GM19043 (cell line): ENCODE measurements around the gene TMEM209.

Source experiments
- ATAC-seq: cut with Tn5 transposase; IDR thresholded peaks from one replicate; pipeline ENCODE4 v1.9.1; 2021; ENCODE audit warnings: low read depth; ENCODE audit not compliant: unreplicated experiment

The TMEM209 gene

DNA sequence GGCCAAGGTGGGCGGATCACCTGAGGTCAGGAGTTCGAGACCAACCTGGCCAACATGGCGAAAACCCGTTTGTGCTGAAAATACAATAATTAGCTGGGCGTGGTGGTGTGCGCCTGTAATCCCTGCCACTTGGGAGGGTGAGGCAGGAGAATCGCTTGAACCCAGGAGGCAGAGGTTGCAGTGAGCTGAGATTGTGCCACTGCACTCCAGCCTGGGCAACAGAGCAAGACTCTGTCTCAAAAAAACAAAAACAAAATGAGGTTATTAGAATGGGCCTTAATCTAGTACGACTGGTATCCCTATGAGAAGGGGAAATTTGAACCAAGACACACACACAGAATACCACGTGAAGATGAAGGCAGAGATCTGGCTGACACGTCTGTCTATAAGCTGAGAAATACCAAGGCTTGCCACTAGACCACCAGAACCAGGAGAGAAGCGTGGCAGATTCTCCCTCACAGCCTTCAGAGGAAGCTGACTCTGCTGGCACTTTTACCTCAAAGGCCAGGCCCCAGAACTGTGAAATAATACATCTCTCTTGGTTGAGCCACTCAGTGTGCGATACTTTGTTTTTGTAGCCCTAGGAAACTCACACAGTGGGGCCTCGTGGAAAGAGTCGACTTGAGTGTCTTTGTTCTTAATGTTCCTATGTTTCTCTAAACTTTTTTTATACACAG, 59.6 kb downstream of the TMEM209 start:
- ATAC-seq = no peak

DNA sequence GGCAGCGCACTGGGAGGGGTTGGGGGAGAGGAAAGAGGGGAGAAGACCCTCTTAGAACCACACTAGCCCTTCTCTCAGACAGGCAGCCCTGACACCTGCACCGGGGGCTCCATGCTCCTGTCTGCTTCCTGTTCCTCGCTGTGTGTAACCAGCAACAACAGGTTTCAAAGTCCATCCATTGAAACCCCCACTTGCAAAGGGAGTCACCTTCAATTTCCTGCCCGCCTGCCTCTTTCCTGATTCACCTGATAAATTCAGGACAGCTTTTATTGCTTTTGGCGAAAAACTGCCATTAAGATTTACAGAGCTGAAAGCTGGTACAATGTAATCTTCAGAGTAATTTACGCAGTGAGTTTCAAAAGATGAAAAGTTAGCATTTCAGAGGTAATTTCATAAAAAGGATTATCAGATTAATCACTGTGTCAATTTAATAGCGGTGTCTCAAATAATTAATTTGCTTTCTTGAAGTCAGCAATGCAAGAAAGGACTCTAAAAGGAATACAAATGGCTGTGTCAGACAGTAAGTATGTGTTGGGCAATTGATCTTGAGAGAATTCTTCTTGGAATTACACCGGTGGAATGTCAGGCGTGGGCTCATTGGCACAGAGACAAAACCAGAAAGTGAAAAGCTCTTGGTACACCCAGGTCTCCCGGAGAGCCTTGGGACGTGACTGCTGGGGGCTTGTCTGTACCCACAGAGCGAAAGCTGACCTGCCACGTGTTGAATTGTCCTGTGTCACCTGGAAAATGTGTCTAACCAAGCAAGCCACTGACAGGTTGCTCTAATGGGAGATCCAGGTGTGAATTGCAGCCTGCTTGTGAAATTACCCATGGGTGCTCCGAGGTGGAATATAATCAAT, 60.7 kb downstream of the TMEM209 start:
- no peak for ATAC-seq

DNA sequence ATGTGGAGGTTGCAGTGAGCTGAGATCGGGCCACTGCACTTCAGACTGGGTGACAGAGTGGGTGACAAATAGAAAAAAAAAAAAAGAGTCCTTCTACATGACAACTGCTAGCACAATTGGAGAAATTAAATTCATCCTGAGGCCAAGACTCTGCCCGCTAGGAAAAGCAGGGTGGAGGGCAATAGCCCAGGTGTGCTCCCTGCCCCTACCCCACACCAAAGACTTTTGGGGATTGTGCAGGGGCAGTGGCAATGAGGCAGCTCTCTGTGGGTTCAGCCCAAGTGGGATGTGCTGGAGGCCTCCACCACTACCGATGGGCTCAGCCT, 61.3 kb downstream of the TMEM209 start:
- no peak for ATAC-seq

GRCh38 chr7:130143334-130143732, 61.9 kb downstream of the TMEM209 start:
- no peak for ATAC-seq

- no peak for ATAC-seq
These were observed 62.4 kb downstream of the TMEM209 start for GRCh38 chr7:130142654-130143333.

- ATAC-seq = no peak
These were observed 63.1 kb downstream of the TMEM209 start for GRCh38 chr7:130141884-130142653.

- ATAC-seq = peak; percentile 64
These were observed 63.9 kb downstream of the TMEM209 start for GRCh38 chr7:130141161-130141883.

DNA sequence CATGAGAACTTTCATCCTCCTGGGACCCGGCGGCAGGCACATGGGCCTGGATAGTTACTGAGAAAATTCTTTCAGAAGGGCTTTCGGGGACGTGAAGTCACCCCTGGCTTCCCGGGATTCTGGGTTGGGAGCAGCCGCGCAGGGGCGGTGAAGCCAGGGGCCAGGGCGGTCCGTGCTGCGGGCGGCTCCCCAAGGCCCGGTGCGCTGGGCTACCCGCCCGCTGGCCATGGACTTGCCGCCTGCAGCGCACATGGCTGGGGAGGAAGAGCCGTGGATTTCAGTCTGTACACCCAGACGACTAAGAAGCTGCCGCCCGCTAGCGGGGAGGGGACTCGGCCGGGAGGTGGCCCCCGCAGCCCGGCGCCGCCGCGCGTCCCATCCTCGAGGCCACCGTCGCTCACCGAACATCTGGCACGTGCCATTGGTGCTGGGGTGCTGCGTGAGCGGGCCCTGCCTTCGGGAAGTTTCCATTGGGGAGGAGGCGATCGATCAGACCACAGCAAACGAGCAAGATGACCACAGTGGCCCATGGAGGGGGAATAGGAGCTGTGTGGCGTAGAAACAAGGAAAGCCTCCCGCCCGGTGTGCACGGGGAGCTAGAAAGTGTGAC, 64.5 kb downstream of the TMEM209 start:
- no peak for ATAC-seq

GRCh38 chr7:130139193-130139960, 65.8 kb downstream of the TMEM209 start:
- ATAC-seq = no peak

DNA sequence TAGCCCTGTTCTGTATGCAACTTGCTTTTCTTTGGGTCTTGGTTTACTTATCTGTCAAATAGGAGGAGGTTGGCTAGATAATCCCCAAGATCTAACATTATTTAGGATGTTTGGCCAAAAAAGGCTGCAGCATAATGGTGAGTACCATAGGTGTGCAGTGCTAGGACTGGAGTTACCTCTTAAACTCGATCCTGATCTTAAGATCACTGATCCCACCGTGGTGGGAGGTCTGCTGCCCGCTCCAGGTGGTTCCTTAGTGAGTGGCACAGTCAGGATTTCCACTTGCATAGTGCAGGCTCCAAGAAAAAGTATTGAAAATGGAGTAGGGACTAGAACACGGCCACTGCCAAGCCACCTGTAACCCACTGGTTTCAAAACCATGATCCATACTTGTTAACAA, 68.0 kb downstream of the TMEM209 start:
- ATAC-seq = no peak

DNA sequence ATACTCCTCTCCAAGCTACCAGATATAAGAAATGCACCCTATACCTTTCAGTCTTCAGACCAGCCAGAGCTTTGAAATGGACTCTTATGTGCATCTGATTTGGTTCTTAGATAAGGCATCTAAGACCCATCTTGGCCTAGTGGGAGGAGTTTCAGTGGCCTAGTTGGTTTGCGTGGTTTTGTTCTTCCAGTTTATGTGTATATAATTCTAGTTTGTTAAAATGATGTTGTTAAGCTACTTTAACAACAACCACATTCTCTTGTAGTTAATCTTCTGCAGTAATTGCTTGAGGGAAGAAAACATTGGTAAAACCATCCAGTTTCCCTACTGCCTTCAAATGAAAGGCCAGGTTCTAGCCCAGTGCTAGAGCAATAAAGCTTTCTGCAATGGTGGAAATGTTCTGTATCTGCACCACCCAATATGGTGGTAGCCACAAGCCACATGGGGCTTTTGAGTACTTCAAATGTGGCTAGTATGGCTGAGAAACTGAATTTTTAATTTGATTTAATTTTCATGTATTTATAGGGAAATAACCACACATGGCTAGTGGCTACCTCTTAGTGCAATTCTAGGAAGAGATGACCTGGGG, 68.5 kb downstream of the TMEM209 start:
- no peak for ATAC-seq

DNA sequence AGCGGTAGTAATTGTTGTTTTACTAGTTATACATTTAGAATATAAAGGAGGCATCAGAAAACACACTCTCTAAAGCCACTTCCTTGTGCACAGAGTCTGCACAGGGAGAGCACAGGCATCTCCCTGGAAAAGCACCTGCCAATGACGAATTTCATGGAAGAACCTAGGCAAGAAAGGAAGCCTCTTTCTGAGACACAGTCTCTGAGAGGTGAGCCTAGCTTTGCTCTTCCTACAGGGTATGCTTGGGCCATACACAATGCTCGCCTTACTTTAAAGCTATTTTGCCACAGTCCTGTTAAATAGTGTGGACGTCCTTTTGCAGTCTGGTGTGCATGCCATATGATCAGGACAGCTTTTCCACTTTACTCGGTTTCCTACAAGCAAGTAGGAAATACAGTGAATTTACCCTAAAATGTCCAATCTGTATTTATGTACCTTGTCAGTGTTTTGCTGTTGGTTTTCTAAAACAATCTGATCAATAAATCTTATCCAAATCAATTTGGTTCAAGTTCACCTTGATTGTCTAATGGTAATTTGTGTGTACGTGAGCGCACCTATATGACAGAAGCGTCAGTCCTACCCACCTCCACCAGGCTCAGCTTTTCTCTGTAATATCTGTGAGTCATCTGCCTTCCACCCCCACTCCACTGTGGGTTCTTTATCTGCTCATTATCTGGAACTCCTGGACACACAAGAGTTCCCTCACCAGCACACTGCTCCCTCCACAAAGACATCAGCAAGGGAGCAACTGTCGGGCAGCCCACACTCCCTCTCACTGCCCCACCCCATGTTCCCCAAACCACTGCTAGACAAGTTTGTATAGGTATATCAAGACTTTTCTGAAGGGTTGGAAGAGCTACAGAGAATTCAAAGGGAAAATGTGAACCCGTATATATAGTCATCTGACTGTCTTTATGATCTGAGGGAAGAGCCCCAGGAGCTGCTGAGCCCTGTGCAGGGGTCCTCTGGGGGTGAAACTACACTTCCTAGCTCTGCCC, 69.7 kb downstream of the TMEM209 start:
- ATAC-seq = no peak

DNA sequence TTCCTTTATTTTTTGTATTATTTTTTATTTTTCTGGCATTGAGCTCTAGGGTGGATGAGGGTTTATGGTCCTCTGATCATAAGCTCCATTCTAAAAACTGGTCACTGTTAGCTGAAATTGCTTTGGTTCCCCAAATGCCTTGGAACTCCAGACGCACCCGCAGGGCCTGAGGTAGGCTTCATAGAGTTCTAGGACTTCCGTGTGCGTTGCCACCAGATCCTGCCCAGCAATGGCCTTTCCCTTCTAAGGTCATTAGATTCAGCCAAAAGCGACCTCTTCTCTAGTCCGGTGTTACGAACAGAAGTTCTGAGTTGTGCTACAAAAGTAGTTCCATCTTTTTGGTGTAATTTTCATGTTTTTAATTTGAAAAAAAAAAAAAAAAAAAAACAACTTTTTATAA, 70.5 kb downstream of the TMEM209 start:
- no peak for ATAC-seq

DNA sequence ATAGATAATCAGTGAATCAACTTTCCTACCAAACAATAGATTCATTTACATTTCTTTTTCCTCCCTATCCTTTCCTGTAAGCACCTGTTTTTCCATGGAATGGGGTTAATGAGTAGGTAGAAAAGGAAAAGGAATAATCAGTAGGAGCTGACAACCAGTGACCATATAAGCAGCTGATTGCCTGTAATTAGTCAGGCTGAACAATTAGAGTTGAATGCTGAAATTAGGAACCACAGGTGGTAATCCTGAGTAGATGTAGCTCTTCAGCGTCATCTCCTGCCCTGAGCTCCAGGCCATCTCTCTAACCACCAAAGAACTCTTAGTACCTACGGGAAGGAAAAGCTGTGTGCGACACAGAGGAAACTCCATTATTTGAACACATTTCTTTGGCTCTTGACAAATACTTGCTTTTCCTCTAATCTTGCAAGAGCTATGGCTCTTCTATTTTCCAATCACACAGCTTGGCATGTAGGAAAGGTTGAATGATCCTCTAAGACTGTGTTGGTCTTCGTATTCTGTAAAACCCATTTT, 71.0 kb downstream of the TMEM209 start:
- no peak for ATAC-seq

GRCh38 chr7:130133029-130133782, 72.0 kb downstream of the TMEM209 start:
- no peak for ATAC-seq
